ENCODE data around the gene TMEM131L. TPM values are rescaled to one million over a fixed set of nuclear protein-coding genes. Genes with fewer than 3 reads are reported as not detected.

TMEM131L gene
- total RNA-seq, 1 donor from 2014 or later, result 18.6 TPM

GRCh38 chr4:153488006-153488891 is 22.1 kb downstream of the TMEM131L start:
- Histone ChIP-seq H3K27ac (ENCODE audit: low read depth, low read length) (peak overlapping the region; percentile 78), H3K79me2 (ENCODE audit: insufficient read depth, low read length) (peaks cover 39% of the 10 kb centered on the region), H3K9ac (ENCODE audit: low read length) (peak overlapping the region; percentile 62), H3K9me3 (ENCODE audit: insufficient read depth, low read depth, low read length) (no peaks in the 10 kb centered on the region), H3K36me3 (ENCODE audit: insufficient read depth, low read length) (no peaks in the 10 kb centered on the region), H3K27me3 (ENCODE audit: insufficient read depth, low read length) (no peaks in the 10 kb centered on the region), H4K20me1 (ENCODE audit: insufficient read depth, low read length) (no peaks in the 10 kb centered on the region), H3K4me1 (ENCODE audit: insufficient read depth, low read length) (peaks cover 46% of the 10 kb centered on the region), H2AFZ (ENCODE audit: low read depth, low read length) (peak overlapping the region; percentile 59), H3K4me3 (ENCODE audit: insufficient read depth, low read depth, low read length) (no peak overlapping the region), H3K4me2 (ENCODE audit: low read length) (peak overlapping the region; percentile 77)
- no peaks in the 10 kb centered on the region for H3K27me3 Mint-ChIP-seq (ENCODE audit: low read depth, unreplicated experiment)
- H3K4me1 Mint-ChIP-seq (ENCODE audit: low read depth, unreplicated experiment), result peaks cover 48% of the 10 kb centered on the region
- H3K4me3 Mint-ChIP-seq (ENCODE audit: unreplicated experiment), result no peak overlapping the region
- no peaks in the 10 kb centered on the region for H3K9me3 Mint-ChIP-seq (ENCODE audit: unreplicated experiment)
- TF ChIP-seq EZH2 (IDR thresholded peaks at IDR 0.05; ENCODE audit: insufficient read depth, low read length), result no peak
- TF ChIP-seq, protein P1, sequence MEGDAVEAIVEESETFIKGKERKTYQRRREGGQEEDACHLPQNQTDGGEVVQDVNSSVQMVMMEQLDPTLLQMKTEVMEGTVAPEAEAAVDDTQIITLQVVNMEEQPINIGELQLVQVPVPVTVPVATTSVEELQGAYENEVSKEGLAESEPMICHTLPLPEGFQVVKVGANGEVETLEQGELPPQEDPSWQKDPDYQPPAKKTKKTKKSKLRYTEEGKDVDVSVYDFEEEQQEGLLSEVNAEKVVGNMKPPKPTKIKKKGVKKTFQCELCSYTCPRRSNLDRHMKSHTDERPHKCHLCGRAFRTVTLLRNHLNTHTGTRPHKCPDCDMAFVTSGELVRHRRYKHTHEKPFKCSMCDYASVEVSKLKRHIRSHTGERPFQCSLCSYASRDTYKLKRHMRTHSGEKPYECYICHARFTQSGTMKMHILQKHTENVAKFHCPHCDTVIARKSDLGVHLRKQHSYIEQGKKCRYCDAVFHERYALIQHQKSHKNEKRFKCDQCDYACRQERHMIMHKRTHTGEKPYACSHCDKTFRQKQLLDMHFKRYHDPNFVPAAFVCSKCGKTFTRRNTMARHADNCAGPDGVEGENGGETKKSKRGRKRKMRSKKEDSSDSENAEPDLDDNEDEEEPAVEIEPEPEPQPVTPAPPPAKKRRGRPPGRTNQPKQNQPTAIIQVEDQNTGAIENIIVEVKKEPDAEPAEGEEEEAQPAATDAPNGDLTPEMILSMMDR (IDR thresholded peaks at IDR 0.05; ENCODE audit: insufficient read depth, low read depth, low read length), result no peak
- DNase-seq (ENCODE audit: low read depth), result peak; percentile 63
- no peak for FAIRE-seq
- H3K27ac Mint-ChIP-seq (ENCODE audit: unreplicated experiment), result peak overlapping the region; percentile 85
- H3K36me3 Mint-ChIP-seq (ENCODE audit: low read depth, unreplicated experiment), result peaks cover 2% of the 10 kb centered on the region

DNA sequence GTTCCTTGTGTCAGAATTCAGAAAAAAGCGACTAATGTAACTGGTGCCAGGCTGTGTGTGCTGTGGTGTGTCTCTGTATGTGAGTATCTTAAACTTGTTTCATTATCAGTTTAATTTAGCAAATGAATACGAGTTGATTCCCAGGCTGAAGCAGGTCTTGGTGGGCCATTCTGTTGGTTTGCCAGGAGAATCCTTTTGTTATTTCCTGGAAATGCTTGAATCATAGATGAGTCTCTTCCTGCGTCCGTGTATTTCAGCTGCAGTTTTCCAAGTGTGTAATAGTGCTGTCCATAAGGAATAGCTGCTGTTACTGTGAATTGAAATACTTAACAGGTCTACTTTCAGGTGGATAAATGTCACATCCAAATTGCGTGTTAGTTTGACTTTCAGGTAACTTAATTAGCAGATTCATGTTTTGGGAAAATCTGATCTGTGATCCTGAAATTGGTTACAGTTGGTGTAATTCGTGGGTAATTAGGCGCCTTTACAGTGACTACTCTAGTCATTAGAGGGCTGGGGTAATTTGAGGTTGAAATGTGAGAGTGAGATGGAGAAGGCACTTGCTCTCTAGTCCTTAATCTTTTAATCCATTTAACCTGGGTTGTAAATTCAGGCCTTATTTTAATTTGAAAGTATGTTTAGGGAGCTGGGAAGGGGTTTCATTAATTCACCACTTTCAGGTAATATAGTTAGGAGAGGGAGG is 23.8 kb downstream of the TMEM131L start:
- no peak overlapping the region for H3K4me3 ChIP-seq (ENCODE audit: insufficient read depth, low read depth, low read length)
- DNase-seq (ENCODE audit: low read depth) (no peak), FAIRE-seq (no peak)
- H3K4me3 Mint-ChIP-seq (ENCODE audit: unreplicated experiment), result no peak overlapping the region
- no peak overlapping the region for H3K9ac ChIP-seq (ENCODE audit: low read length)
- peaks cover 48% of the 10 kb centered on the region for H3K4me1 Mint-ChIP-seq (ENCODE audit: low read depth, unreplicated experiment)
- H3K4me1 ChIP-seq (ENCODE audit: insufficient read depth, low read length), result peaks cover 46% of the 10 kb centered on the region
- peak overlapping the region; percentile 63 for H3K27ac Mint-ChIP-seq (ENCODE audit: unreplicated experiment)
- no peak overlapping the region for H2AFZ ChIP-seq (ENCODE audit: low read depth, low read length)
- H3K79me2 ChIP-seq (ENCODE audit: insufficient read depth, low read length), result peaks cover 36% of the 10 kb centered on the region
- no peak overlapping the region for H3K27ac ChIP-seq (ENCODE audit: low read depth, low read length)
- H3K9me3 Mint-ChIP-seq (ENCODE audit: unreplicated experiment), result no peaks in the 10 kb centered on the region
- no peaks in the 10 kb centered on the region for H4K20me1 ChIP-seq (ENCODE audit: insufficient read depth, low read length)
- no peaks in the 10 kb centered on the region for H3K9me3 ChIP-seq (ENCODE audit: insufficient read depth, low read depth, low read length)
- peak overlapping the region; percentile 47 for H3K4me2 ChIP-seq (ENCODE audit: low read length)
- no peaks in the 10 kb centered on the region for H3K27me3 ChIP-seq (ENCODE audit: insufficient read depth, low read length)
- H3K36me3 ChIP-seq (ENCODE audit: insufficient read depth, low read length), result no peaks in the 10 kb centered on the region
- no peaks in the 10 kb centered on the region for H3K27me3 Mint-ChIP-seq (ENCODE audit: low read depth, unreplicated experiment)
- TF ChIP-seq EZH2 (IDR thresholded peaks at IDR 0.05; ENCODE audit: insufficient read depth, low read length), result no peak
- TF ChIP-seq, protein P1 (IDR thresholded peaks at IDR 0.05; ENCODE audit: insufficient read depth, low read depth, low read length), result no peak
- H3K36me3 Mint-ChIP-seq (ENCODE audit: low read depth, unreplicated experiment), result peaks cover 9% of the 10 kb centered on the region

Measured in astrocyte (in vitro differentiated cells and primary cell).